Fibroblast of lung (primary cell): ENCODE data around the gene KLHL34. TPM values are rescaled to one million over a fixed set of nuclear protein-coding genes. Genes with fewer than 3 reads are reported as not detected.

ENCODE experiments used
- DNase-seq, 2 donors: peaks; one replicate each; pipeline versions ENCODE4 v3.0.0 to v3.0.0-alpha.2; 2010; ENCODE audit warnings: low read depth in 2 of 2
- H2AFZ ChIP-seq: 2 replicates; pipeline ENCODE4 v1.5.1; 2012; ENCODE audit warnings: low read length, control low read depth, inconsistent platforms
- H3K27ac ChIP-seq: 2 replicates; pipeline ENCODE4 v1.5.1; 2011; ENCODE audit warnings: low read length, control low read depth; ENCODE audit not compliant: insufficient read depth
- H3K27me3 ChIP-seq: 2 replicates; pipeline ENCODE4 v1.5.1; 2011; ENCODE audit warnings: mild to moderate bottlenecking, low read length; ENCODE audit not compliant: control insufficient read depth, insufficient read depth
- H3K36me3 ChIP-seq: 2 replicates; pipeline ENCODE4 v1.5.1; 2011; ENCODE audit warnings: low read length; ENCODE audit not compliant: control insufficient read depth, insufficient read depth
- H3K4me1 ChIP-seq: 2 replicates; pipeline ENCODE4 v1.5.1; 2011; ENCODE audit warnings: low read length; ENCODE audit not compliant: control insufficient read depth, insufficient read depth; ENCODE audit errors: extremely low read depth
- H3K4me2 ChIP-seq: 2 replicates; pipeline ENCODE4 v1.5.1; 2011; ENCODE audit warnings: low read length, control low read depth; ENCODE audit not compliant: insufficient read depth; ENCODE audit errors: extremely low read depth
- H3K4me3 ChIP-seq, 4 experiments: fragments of 200-600 bp in 1 of 4; sonication (generic) in 1 of 4; replicated peaks in 1 of 4; 2 replicates each; pipeline ENCODE4 v1.5.1; 2011 to 2016; ENCODE audit warnings: low read length in 4 of 4, low read depth in 3 of 4, mild to moderate bottlenecking in 3 of 4, control low read depth in 2 of 4, inconsistent platforms in 1 of 4, mixed read lengths in 1 of 4; ENCODE audit not compliant: insufficient read depth in 1 of 4; ENCODE audit errors: control extremely low read depth in 1 of 4
- H3K79me2 ChIP-seq: 2 replicates; pipeline ENCODE4 v1.5.1; 2012; ENCODE audit warnings: mild to moderate bottlenecking, low read length, inconsistent platforms; ENCODE audit not compliant: control insufficient read depth, insufficient read depth
- H3K9ac ChIP-seq: 2 replicates; pipeline ENCODE4 v1.5.1; 2011; ENCODE audit warnings: mild to moderate bottlenecking, low read length, control low read depth; ENCODE audit not compliant: insufficient read depth
- H3K9me3 ChIP-seq: 2 replicates; pipeline ENCODE4 v1.5.1; 2012; ENCODE audit warnings: low read depth, low read length; ENCODE audit not compliant: control insufficient read depth, insufficient read depth
- H4K20me1 ChIP-seq: 2 replicates; pipeline ENCODE4 v1.5.1; 2011; ENCODE audit warnings: low read length; ENCODE audit not compliant: control insufficient read depth, insufficient read depth; ENCODE audit errors: extremely low read depth
- EZH2 ChIP-seq: IDR thresholded peaks from 2 replicates; pipeline ENCODE4 v1.5.1; 2012; ENCODE audit warnings: low read length, control low read depth, mild to moderate bottlenecking; ENCODE audit errors: missing control alignments
- polyA plus RNA-seq, 2 donors: library from polyadenylated mRNA; depleted of rRNA in 1 of 2; stranded (reverse) in 1 of 2; unstranded in 1 of 2; fragments of >200 nt; gene quantifications; 2 replicates each; pipeline ENCODE4 v1.2.1, GENCODE V29; 2011 to 2012; ENCODE audit warnings: missing spikeins in 1 of 2
- total RNA-seq: library from RNA; depleted of rRNA; stranded (reverse); fragments of >200 nt; gene quantifications from 2 replicates; pipeline ENCODE4 v1.2.1, GENCODE V29; 2014
- TF ChIP-seq, protein P1 (sequence below), 2 donors: IDR thresholded peaks in 1 of 2; conservative IDR thresholded peaks in 1 of 2; 1 replicate in 1 of 2; 2 replicates in 1 of 2; pipeline ENCODE4 v1.5.1; 2011 to 2012; ENCODE audit warnings: low read length in 2 of 2, control low read depth in 1 of 2, inconsistent platforms in 1 of 2, low read depth in 1 of 2, mild to moderate bottlenecking in 1 of 2

The KLHL34 gene
- total and polyA plus RNA-seq, 2 donors (not counting 1 experiment from before 2014, with no cell fraction given): 0.17 TPM; not detected in 1

DNA sequence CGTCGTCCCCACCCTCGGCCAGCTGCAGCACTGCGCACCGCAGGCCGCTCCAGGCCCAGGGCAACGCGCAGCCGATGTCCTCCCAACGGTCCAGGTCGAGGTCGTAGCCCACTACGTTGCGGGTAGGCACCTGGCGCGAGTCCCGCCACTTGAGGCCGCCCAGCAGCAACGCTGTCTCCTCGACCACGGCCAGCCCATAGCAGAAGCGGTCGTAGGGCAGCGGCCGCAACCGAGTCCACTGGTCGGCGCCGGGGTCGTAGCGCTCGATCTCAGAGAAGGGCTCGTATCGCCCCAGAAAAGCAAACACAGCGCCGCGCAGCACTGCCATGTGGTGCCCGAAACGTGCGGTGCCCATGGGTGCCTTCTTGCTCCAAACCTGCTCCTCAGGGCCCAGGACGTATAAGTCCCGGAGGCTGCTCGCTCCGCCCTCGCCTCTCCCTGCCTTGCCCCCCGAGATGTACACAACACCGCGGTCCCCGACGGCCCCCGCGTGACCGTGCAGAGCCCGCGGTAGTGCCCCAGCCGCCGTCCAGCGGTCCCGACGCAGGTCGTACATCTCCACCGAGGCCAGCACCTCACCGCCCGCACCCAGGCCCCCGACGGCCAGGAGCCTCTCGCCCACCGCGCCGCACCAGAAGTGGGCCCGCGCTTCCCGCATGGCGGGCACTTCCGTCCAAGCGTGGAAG lies 2.1 kb downstream of the KLHL34 start:
- no peaks in the 10 kb centered on the region for H4K20me1 ChIP-seq
- H3K27me3 ChIP-seq: no peaks in the 10 kb centered on the region
- H3K4me3 ChIP-seq: no peak overlapping the region
- no peaks in the 10 kb centered on the region for H3K36me3 ChIP-seq
- no peaks in the 10 kb centered on the region for H3K9me3 ChIP-seq
- TF ChIP-seq, protein P1, sequence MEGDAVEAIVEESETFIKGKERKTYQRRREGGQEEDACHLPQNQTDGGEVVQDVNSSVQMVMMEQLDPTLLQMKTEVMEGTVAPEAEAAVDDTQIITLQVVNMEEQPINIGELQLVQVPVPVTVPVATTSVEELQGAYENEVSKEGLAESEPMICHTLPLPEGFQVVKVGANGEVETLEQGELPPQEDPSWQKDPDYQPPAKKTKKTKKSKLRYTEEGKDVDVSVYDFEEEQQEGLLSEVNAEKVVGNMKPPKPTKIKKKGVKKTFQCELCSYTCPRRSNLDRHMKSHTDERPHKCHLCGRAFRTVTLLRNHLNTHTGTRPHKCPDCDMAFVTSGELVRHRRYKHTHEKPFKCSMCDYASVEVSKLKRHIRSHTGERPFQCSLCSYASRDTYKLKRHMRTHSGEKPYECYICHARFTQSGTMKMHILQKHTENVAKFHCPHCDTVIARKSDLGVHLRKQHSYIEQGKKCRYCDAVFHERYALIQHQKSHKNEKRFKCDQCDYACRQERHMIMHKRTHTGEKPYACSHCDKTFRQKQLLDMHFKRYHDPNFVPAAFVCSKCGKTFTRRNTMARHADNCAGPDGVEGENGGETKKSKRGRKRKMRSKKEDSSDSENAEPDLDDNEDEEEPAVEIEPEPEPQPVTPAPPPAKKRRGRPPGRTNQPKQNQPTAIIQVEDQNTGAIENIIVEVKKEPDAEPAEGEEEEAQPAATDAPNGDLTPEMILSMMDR (conservative IDR thresholded peaks at IDR 0.05 in 1 of 2, IDR thresholded peaks at IDR 0.05 in 1 of 2; ENCODE audit: low read depth in 1 of 2, low read length in 2 of 2): no peak
- no peak overlapping the region for H3K4me2 ChIP-seq
- H3K79me2 ChIP-seq: no peaks in the 10 kb centered on the region
- H2AFZ ChIP-seq: no peak overlapping the region
- no peak overlapping the region for H3K9ac ChIP-seq
- no peak overlapping the region for H3K27ac ChIP-seq
- DNase-seq: no peak
- H3K4me1 ChIP-seq: no peaks in the 10 kb centered on the region

DNA sequence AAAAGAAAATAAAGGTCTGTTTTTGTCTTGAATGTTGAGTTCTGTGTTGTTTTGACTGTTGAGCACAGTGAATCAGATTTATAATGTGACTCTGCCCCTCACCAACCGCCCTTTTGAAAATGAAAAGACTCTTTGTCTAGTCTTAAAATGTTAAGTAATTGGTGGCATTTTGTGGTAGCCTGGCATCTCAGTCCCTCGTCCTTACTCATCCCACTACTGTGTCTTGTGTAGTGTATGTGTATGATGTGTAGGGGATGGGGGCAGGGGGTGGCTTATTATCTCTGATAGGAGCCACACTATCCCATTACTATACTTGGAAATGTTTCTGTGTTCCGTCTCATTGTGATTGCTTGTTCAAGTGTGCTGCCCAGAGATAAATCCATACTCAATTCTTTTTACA lies 12.2 kb downstream of the KLHL34 start:
- TF ChIP-seq EZH2: no peak
- TF ChIP-seq, protein P1 (conservative IDR thresholded peaks at IDR 0.05 in 1 of 2, IDR thresholded peaks at IDR 0.05 in 1 of 2; ENCODE audit: low read depth in 1 of 2, low read length in 2 of 2): no peak
- no peak for DNase-seq
- no peak overlapping the region for H3K27ac ChIP-seq
- no peaks in the 10 kb centered on the region for H3K27me3 ChIP-seq
- no peak overlapping the region for H3K9ac ChIP-seq
- no peak overlapping the region for H3K4me3 ChIP-seq
- H3K9me3 ChIP-seq: no peaks in the 10 kb centered on the region
- H3K4me2 ChIP-seq: no peak overlapping the region
- no peaks in the 10 kb centered on the region for H3K36me3 ChIP-seq
- H2AFZ ChIP-seq: no peak overlapping the region
- H3K79me2 ChIP-seq: no peaks in the 10 kb centered on the region
- H3K4me1 ChIP-seq: no peaks in the 10 kb centered on the region
- no peaks in the 10 kb centered on the region for H4K20me1 ChIP-seq

DNA sequence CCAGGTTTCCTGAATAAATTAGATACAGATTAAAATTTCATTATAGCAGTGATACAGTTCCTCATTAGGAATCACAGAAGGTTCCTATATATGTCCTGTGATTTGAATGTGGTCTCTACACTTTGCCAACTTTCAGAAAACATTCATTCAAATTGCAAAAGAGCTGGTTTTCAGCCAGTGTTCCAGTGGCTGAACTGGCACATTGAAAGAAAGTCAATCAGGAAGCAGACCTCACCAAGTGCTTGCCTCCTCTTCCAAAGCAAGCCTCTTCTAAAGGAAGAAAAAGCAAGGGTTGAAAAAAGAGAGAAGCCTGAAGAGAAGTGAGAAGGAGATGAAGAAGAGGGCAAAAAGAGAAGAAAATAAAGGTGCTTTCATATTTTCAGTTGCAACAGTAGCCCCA lies 12.7 kb downstream of the KLHL34 start:
- Histone ChIP-seq H3K27ac (no peak overlapping the region), H3K9ac (no peak overlapping the region), H3K36me3 (no peaks in the 10 kb centered on the region), H3K79me2 (no peaks in the 10 kb centered on the region), H4K20me1 (no peaks in the 10 kb centered on the region), H2AFZ (no peak overlapping the region), H3K4me2 (no peak overlapping the region), H3K9me3 (no peaks in the 10 kb centered on the region), H3K4me3 (no peak overlapping the region), H3K27me3 (no peaks in the 10 kb centered on the region), H3K4me1 (no peaks in the 10 kb centered on the region)
- peak in 1 of 2 donors; percentile 0 for DNase-seq
- TF ChIP-seq, protein P1 (conservative IDR thresholded peaks at IDR 0.05 in 1 of 2, IDR thresholded peaks at IDR 0.05 in 1 of 2; ENCODE audit: low read depth in 1 of 2, low read length in 2 of 2): no peak
- TF ChIP-seq EZH2: no peak
